Parathyroid adenoma (tissue), 2 donors: Measurements from ENCODE around the gene FAM20C.

ENCODE experiments used
- H2AFZ ChIP-seq: fragments of 300-600 bp; sonication (generic); one replicate; pipeline ENCODE4 v1.7.0; 2017; ENCODE audit warnings: antibody characterized with exemption, mild to moderate bottlenecking
- H3K27ac ChIP-seq: fragments of 300-600 bp; sonication (generic); one replicate; pipeline ENCODE4 v1.7.0; 2017
- H3K27me3 ChIP-seq: fragments of 300-600 bp; sonication (generic); one replicate; pipeline ENCODE4 v1.7.0; 2017; ENCODE audit warnings: low read length; ENCODE audit not compliant: control insufficient read depth, insufficient read depth
- H3K36me3 ChIP-seq: fragments of 300-600 bp; sonication (generic); one replicate; pipeline ENCODE4 v1.7.0; 2017; ENCODE audit warnings: low read length; ENCODE audit not compliant: control insufficient read depth, insufficient read depth
- H3K4me1 ChIP-seq: fragments of 300-600 bp; sonication (generic); one replicate; pipeline ENCODE4 v1.7.0; 2017; ENCODE audit warnings: control low read depth
- H3K4me2 ChIP-seq: fragments of 300-600 bp; sonication (generic); one replicate; pipeline ENCODE4 v1.7.0; 2017; ENCODE audit warnings: low read length
- H3K4me3 ChIP-seq: fragments of 300-600 bp; sonication (generic); one replicate; pipeline ENCODE4 v1.7.0; 2017; ENCODE audit warnings: low read depth, low read length
- H3K79me2 ChIP-seq: fragments of 300-600 bp; sonication (generic); one replicate; pipeline ENCODE4 v1.7.0; 2017; ENCODE audit warnings: control low read depth
- H3K9ac ChIP-seq: fragments of 300-600 bp; sonication (generic); one replicate; pipeline ENCODE4 v1.7.0; 2017; ENCODE audit warnings: mild to moderate bottlenecking
- H3K9me3 ChIP-seq: fragments of 300-600 bp; sonication (generic); one replicate; pipeline ENCODE4 v1.7.0; 2017; ENCODE audit warnings: low read length; ENCODE audit not compliant: control insufficient read depth
- CTCF ChIP-seq: fragments of 300-600 bp; sonication (generic); IDR thresholded peaks from one replicate; pipeline ENCODE4 v1.7.0; 2017; ENCODE audit warnings: antibody characterized with exemption, mild to moderate bottlenecking
- donor health status: primary hyperparathyroidism.

Gene FAM20C

GRCh38 chr7:208816-209215 is 16.4 kb downstream of the FAM20C start:
- H3K9me3 ChIP-seq: no peaks in the 10 kb centered on the region
- H2AFZ ChIP-seq: no peak overlapping the region
- no peaks in the 10 kb centered on the region for H3K36me3 ChIP-seq

GRCh38 chr7:209416-209815 is 17.0 kb downstream of the FAM20C start:
- Histone ChIP-seq H3K9me3 (no peaks in the 10 kb centered on the region), H3K36me3 (no peaks in the 10 kb centered on the region), H3K27ac (no peak overlapping the region), H2AFZ (no peak overlapping the region), H3K79me2 (peaks cover 11% of the 10 kb centered on the region), H3K4me1 (no peaks in the 10 kb centered on the region), H3K27me3 (no peaks in the 10 kb centered on the region), H3K4me3 (no peak overlapping the region), H3K9ac (no peak overlapping the region), H3K4me2 (no peak overlapping the region)
- TF ChIP-seq CTCF: no peak

More at GRCh38 chr7:208816-209215, 16.4 kb downstream of the FAM20C start:
- Histone ChIP-seq H3K27ac (no peak overlapping the region), H3K4me3 (no peak overlapping the region), H3K27me3 (no peaks in the 10 kb centered on the region), H3K9ac (no peak overlapping the region), H3K79me2 (peaks cover 11% of the 10 kb centered on the region), H3K4me1 (no peaks in the 10 kb centered on the region), H3K4me2 (no peak overlapping the region)
- TF ChIP-seq CTCF: no peak

GRCh38 chr7:209906-210305 is 17.5 kb downstream of the FAM20C start:
- no peak overlapping the region for H3K27ac ChIP-seq
- H3K9me3 ChIP-seq: no peaks in the 10 kb centered on the region
- no peak for TF ChIP-seq CTCF
- H3K4me2 ChIP-seq: no peak overlapping the region
- no peaks in the 10 kb centered on the region for H3K4me1 ChIP-seq
- peaks cover 11% of the 10 kb centered on the region for H3K79me2 ChIP-seq
- no peaks in the 10 kb centered on the region for H3K36me3 ChIP-seq
- H3K4me3 ChIP-seq: no peak overlapping the region
- no peak overlapping the region for H2AFZ ChIP-seq
- no peak overlapping the region for H3K9ac ChIP-seq
- no peaks in the 10 kb centered on the region for H3K27me3 ChIP-seq

GRCh38 chr7:210401-210925 is 18.1 kb downstream of the FAM20C start:
- TF ChIP-seq CTCF: no peak
- Histone ChIP-seq H3K27me3 (no peaks in the 10 kb centered on the region), H3K4me1 (no peaks in the 10 kb centered on the region), H3K9me3 (no peaks in the 10 kb centered on the region), H3K36me3 (no peaks in the 10 kb centered on the region), H3K4me2 (no peak overlapping the region), H3K4me3 (no peak overlapping the region), H3K9ac (no peak overlapping the region), H2AFZ (no peak overlapping the region), H3K27ac (no peak overlapping the region), H3K79me2 (peaks cover 11% of the 10 kb centered on the region)

- H3K9me3 ChIP-seq: no peaks in the 10 kb centered on the region
- H3K9ac ChIP-seq: no peak overlapping the region
- peaks cover 11% of the 10 kb centered on the region for H3K79me2 ChIP-seq
- H2AFZ ChIP-seq: no peak overlapping the region
- no peak overlapping the region for H3K4me2 ChIP-seq
- H3K4me3 ChIP-seq: no peak overlapping the region
- H3K27ac ChIP-seq: no peak overlapping the region
- no peaks in the 10 kb centered on the region for H3K4me1 ChIP-seq
- TF ChIP-seq CTCF: no peak
- no peaks in the 10 kb centered on the region for H3K36me3 ChIP-seq
- H3K27me3 ChIP-seq: no peaks in the 10 kb centered on the region
Measured at GRCh38 chr7:211033-211714, 18.8 kb downstream of the FAM20C start.
